Omental fat pad (tissue), 4 donors: ENCODE data around the gene ADAT2. TPM values are rescaled to one million over a fixed set of nuclear protein-coding genes. Genes with fewer than 3 reads are reported as not detected.

Experiments
- ATAC-seq: fragments of 150-250 bp; one replicate; pipeline ENCODE4 v1.9.1; 2016; ENCODE audit warnings: mild to moderate bottlenecking, moderate library complexity; ENCODE audit not compliant: low FRiP score
- DNase-seq: peaks from one replicate; pipeline ENCODE4 v3.0.0-alpha.2; 2019; ENCODE audit warnings: low spot score
- total RNA-seq, 4 donors: library from RNA; depleted of rRNA; stranded (reverse); fragments of >200 nt; gene quantifications; one replicate each; pipeline ENCODE4 v1.1.0, GENCODE V29; 2016
- TF ChIP-seq, protein P1 (sequence below), 3 donors: fragments of 450-650 bp; IDR thresholded peaks; one replicate each; pipeline ENCODE4 v1.5.1; 2016 to 2017; ENCODE audit warnings: antibody characterized with exemption in 3 of 3, mild to moderate bottlenecking in 3 of 3, moderate library complexity in 2 of 3

ADAT2 gene
- total RNA-seq, 4 donors from 2014 or later, result 4.5 to 18.0 (median 7.3) TPM

DNA sequence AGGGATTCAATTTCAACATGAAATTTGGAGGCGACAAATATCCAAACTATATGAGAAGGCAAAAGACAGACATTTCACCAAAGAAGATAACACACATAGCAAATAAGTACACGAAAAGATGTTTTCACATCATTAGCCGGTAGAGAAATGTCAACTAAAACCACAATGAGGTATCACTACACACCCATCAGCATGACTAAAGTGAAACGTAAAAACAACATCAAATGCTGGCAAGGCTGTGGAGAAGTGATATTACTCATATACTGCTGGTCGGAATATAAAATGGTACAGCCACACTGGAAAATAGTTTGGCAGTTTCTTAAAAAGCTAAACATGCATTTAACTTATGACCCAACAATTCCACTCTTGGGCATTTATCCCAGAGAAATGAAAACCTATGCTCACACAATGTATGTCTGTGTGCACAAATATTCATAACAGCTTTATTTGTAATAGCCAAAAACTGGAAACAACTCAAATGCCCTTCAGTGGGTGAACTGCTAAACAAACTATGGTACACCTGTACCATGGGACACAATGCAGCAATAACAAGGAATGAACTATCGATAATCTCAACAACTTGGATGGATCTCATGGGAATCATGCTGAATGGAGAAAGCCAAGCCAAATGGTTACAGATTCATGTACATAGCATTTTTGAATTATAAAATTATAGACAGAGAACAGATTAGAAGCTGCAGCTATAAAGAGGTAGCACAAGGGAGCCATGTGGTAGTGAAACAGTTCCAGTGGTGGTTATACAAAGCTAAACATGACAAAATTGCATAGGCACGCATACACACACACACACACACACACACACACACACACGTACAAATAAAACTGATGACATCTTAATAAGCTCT lies 8.6 kb downstream of the ADAT2 start:
- ATAC-seq, result no peak
- no peak for DNase-seq
- TF ChIP-seq, protein P1, sequence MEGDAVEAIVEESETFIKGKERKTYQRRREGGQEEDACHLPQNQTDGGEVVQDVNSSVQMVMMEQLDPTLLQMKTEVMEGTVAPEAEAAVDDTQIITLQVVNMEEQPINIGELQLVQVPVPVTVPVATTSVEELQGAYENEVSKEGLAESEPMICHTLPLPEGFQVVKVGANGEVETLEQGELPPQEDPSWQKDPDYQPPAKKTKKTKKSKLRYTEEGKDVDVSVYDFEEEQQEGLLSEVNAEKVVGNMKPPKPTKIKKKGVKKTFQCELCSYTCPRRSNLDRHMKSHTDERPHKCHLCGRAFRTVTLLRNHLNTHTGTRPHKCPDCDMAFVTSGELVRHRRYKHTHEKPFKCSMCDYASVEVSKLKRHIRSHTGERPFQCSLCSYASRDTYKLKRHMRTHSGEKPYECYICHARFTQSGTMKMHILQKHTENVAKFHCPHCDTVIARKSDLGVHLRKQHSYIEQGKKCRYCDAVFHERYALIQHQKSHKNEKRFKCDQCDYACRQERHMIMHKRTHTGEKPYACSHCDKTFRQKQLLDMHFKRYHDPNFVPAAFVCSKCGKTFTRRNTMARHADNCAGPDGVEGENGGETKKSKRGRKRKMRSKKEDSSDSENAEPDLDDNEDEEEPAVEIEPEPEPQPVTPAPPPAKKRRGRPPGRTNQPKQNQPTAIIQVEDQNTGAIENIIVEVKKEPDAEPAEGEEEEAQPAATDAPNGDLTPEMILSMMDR (IDR thresholded peaks at IDR 0.05), result no peak

DNA sequence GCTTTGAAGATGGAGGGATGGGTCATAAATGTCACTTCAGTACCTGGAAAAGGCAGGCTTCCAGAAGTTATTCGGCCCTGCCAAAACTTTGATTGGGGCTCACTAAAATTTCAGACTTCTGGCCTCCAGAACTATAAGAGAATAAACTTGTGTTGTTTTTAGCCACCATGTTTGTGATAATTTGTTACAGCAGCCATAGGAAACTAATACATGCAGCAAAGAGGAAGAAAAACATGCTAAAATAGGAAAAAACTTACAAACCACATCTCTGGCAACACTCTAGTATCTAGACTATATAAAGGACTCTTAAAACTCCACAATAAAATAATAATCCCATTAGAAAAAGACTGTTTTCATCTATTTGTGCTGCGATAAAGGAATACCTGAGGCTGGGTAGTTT lies 9.5 kb downstream of the ADAT2 start:
- no peak for DNase-seq
- TF ChIP-seq, protein P1 (IDR thresholded peaks at IDR 0.05), result no peak

DNA sequence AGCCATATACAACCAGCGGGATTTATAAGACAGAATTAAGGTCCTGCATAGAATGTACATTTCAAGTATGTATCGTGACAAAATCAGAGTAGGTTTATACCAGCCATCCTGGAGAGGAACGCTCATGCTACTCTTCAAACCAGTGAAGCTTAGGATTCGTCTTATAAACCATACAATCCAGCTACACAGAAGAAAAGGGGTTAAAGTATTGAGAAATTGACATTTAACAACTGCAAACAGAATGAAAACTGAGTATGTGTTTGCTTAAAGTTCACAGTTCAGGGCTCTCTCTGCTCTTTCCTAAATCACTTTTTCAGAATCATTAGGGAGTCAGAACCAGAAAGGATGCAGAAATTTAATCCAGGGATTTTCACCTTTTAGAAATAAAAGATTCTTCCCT lies 17.9 kb downstream of the ADAT2 start:
- TF ChIP-seq, protein P1 (IDR thresholded peaks at IDR 0.05), result no peak
- ATAC-seq, result no peak
- no peak for DNase-seq

More for the DNA sequence above, 9.5 kb downstream of the ADAT2 start:
- ATAC-seq, result no peak

DNA sequence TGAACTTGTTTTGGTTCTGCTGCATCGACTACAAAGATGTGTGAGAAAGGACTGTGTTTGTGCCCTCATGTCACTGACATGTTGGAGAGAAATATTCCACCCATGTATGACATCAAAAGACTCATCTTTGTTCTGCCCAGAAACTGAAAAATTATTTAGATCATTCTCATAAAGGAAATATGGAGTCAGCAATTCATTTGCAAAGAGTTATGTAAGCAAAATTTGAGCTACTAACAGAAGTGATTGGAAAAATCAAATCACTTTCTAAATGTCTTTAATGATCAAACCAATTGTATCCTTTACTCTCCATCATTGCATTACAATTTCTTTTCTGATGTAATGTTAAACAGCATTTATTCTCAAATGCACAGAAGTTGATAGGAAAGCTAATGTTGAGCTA lies 19.3 kb downstream of the ADAT2 start:
- no peak for ATAC-seq
- TF ChIP-seq, protein P1 (IDR thresholded peaks at IDR 0.05), result no peak
- DNase-seq, result no peak

DNA sequence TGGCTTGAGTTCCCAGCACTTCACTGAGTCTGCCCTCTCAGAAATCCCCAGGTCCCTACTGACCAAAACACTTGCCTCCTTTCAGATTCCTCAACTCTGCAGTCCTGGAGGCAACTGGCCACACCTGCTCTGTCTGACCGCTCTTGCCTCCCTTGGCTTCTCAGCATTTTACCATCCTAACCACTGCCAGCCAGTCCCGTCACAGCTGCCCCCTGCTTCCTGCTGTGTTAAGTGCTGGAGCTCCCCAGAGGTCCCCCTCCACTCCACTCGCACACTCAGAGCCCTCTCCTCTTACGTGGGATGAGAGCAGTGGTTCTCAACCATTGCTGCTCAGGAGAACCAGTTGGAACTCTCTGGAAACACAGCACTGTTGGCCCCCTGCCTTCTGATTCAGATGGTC lies 20.5 kb downstream of the ADAT2 start:
- ATAC-seq (no peak), DNase-seq (no peak)
- TF ChIP-seq, protein P1 (IDR thresholded peaks at IDR 0.05), result no peak

DNA sequence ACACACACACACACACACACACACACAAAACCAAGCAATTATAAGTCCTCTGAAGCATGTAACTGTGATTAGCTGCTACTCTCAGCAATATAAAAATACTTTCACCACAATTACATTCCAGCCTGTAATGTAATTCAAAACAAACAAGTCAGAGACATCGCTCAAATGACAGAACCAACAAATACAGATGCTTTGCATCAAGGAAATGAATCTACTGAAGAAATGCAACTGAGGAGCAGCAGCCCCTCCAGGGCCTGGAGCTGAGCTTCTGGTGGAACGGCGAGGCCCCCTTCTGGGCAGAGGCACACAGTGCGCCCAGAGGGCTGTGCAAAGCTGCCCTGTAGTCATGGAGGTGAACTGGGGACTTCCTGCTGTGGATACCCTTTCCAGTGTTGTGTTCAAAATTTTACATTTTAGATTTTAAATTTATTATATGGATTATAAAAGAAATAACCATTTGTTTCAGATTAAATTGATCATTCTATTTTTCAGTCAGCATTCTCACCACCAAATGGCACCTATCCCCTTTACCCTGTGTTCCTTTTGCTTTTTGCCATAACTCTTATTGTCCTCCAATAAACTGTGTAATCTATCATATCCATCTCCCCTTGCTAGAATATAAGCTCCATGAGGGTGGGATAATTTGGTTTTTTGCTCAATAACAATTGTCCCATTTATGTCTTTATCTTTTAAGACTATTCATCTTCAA lies 23.2 kb downstream of the ADAT2 start:
- TF ChIP-seq, protein P1 (IDR thresholded peaks at IDR 0.05), result peak in 2 of 3 donors; percentile 67 to 89
- DNase-seq (peak; percentile 46), ATAC-seq (peak; percentile 93)
